HUES6 (cell line): ENCODE results near the gene SPATA2.

Source experiments
- H3K27ac ChIP-seq: 2 replicates; pipeline ENCODE4 v1.7.0; 2013; ENCODE audit warnings: low read depth, mild to moderate bottlenecking, low read length, inconsistent platforms
- H3K27me3 ChIP-seq: 2 replicates; pipeline ENCODE4 v1.6.1; 2013; ENCODE audit warnings: low read length; ENCODE audit not compliant: control insufficient read depth, insufficient read depth
- H3K36me3 ChIP-seq: 2 replicates; pipeline ENCODE4 v1.6.1; 2013; ENCODE audit warnings: low read length; ENCODE audit not compliant: control insufficient read depth, insufficient read depth
- H3K4me1 ChIP-seq: 2 replicates; pipeline ENCODE4 v1.6.1; 2013; ENCODE audit warnings: low read length; ENCODE audit not compliant: control insufficient read depth, insufficient read depth
- H3K4me3 ChIP-seq: 2 replicates; pipeline ENCODE4 v1.5.1; 2013; ENCODE audit warnings: low read depth, low read length
- H3K9ac ChIP-seq: one replicate; pipeline ENCODE4 v1.6.1; 2013; ENCODE audit warnings: mild to moderate bottlenecking, low read length
- H3K9me3 ChIP-seq: 2 replicates; pipeline ENCODE4 v1.6.1; 2013; ENCODE audit warnings: low read depth, low read length; ENCODE audit not compliant: control insufficient read depth, insufficient read depth

Gene SPATA2

DNA sequence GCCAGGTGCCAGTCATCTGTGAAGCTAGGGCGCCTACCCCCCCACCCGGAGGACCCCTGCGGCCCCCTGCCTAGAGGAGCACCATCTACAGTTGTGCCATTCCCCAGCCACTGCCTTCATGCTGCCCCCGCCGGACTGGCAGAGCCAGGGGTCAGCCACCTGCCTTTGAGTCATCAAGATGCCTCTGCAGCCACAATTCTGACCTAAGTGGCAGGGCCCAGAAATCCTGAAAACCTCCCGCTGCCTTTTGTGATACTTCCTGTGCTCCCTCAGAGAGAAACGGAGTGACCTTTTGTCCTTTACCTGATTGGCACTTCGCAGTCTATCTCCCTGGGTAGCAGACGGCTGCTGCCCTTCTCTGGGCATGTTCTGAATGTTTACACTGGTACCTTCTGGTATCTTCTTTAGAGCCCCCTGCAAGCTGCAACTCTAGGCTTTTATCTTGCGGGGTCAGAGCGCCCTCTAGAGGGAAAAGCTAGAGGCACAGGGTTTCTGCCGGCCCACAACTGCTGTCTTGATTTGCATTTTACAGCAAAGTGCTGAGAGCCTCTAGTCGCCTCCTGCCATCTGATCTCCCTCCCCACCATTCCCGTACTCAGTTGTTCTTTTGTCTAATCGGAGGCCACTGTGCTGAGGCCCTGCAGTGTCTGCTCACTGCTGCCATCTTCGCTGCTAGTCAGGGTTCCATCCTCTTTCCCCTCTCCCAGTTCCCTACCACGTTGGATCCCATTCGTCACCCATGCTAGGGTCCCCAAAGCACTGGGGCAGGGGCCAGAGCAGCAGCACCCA is 26.9 kb downstream of the SPATA2 start:
- Histone ChIP-seq H3K27ac (no peak overlapping the region), H3K4me3 (no peak overlapping the region), H3K27me3 (no peaks in the 10 kb centered on the region), H3K4me1 (peaks cover 40% of the 10 kb centered on the region), H3K9ac (no peak overlapping the region), H3K9me3 (no peaks in the 10 kb centered on the region), H3K36me3 (peaks cover 24% of the 10 kb centered on the region)

DNA sequence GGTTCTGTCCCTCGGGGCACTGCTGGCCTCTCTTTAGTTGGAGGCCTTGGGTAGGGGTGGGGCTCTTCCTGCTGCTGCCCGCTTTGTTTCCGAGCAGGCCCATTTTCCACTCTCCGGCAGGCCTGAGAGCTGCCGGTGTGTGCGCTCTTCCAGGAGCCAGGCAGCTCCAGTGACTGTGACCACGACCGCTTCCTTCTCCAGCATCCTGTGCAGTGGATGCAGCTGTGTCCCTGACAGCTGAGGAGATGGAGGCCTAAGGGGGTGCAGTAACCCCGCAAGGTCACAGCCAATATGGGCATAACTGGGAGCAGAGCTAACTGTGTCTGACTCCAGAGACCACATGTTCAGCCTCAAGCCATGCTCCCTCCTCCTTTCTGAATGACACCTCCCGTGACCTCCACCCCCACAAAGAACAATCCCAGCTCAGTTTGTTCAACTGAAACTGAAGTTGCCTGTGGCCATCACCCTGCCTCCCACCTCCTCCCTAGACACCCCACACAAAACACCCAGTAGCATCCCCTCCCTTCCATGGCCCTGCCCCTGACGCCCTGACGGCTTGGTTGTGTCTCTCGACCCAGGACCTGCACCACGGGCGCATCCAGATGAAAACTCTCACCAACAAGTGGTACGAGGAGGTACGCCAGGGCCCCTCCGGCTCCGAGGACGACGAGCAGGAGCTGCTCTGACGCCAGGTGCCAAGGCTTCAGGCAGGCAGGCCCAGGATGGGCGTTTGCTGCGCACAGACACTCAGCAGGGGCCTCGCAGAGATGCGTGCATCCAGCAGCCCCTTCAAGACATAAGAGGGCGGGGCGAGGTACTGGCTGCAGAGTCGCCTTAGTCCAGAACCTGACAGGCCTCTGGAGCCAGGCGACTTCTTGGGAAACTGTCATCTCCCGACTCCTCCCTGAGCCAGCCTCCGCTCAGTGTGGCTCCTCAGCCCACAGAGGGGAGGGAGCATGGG is 27.8 kb downstream of the SPATA2 start:
- Histone ChIP-seq H3K4me1 (peaks cover 36% of the 10 kb centered on the region), H3K27me3 (no peaks in the 10 kb centered on the region), H3K4me3 (no peak overlapping the region), H3K36me3 (peaks cover 30% of the 10 kb centered on the region), H3K9me3 (no peaks in the 10 kb centered on the region), H3K9ac (no peak overlapping the region), H3K27ac (no peak overlapping the region)

DNA sequence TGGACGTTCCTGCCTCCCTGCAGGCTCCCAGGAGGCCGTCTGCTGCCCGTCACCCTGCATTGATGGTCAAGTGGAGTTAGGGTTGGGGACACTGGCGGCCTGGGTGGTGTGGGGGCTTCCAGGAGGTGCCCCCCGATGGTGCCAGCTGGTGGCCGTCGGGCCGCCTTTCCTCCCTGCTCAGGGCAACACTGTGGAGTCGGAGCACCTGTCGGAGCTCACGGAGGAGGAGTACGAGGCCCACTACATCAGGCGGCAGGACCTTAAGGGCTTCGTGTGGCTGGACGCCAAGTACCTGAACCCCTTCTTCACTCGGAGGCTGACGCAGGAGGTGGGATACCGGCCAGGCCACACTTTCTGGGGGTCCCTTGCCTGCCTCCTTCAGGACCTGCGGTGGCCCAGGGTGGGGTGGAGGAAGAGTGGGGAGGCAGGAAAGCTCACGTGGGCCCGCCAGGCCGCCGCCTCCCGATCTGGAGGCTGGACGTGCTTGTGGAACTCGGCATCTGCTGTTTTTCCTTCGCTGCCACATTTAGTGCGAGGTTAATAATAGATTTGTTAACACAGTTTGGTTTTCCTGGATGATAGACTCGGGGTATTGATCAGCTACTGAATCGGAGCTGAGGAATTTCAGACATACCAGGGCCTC is 28.6 kb downstream of the SPATA2 start:
- H3K9me3 ChIP-seq = no peaks in the 10 kb centered on the region
- H3K27me3 ChIP-seq = no peaks in the 10 kb centered on the region
- no peak overlapping the region for H3K4me3 ChIP-seq
- no peak overlapping the region for H3K27ac ChIP-seq
- no peak overlapping the region for H3K9ac ChIP-seq
- H3K4me1 ChIP-seq = peaks cover 30% of the 10 kb centered on the region
- H3K36me3 ChIP-seq = peaks cover 32% of the 10 kb centered on the region

DNA sequence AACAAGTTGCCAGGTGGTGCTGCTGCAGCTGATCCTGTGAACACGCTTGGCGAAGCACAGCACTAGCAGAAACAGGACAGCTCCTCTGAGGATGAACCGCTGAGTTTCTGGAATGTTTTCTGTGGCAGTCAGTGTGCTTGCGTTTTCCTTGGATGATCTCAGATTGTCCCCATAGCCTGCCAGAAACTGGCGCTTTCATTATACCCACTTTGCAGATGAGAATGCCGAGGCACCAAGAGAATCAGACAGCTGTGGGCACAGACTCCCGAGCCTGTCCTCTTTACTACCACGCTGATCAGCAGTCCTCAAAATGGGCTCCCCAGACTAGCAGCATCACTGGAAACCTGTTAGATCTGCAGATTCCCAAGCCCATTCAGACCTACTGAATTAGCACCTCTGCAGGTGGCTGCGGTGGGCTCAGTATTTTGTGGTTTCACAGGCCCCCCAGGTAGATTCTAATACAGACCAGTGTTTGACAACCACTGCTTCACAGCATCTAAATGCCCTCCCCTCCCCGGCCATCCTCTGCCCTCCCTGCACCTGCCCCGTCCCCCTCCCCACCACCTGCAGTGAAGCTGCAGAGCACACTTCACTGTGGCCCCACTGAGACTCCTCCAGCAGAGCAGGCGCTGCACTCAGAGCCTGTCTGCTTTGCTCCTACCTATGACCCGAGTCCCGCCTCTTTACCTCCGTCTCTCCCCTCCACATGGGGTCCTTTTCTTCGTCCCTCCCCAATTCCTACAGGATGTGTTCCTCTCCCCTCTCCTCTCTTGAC is 29.6 kb downstream of the SPATA2 start:
- H3K4me3 ChIP-seq = no peak overlapping the region
- H3K36me3 ChIP-seq = peaks cover 34% of the 10 kb centered on the region
- no peak overlapping the region for H3K9ac ChIP-seq
- H3K9me3 ChIP-seq = no peaks in the 10 kb centered on the region
- H3K27me3 ChIP-seq = no peaks in the 10 kb centered on the region
- H3K27ac ChIP-seq = no peak overlapping the region
- peaks cover 21% of the 10 kb centered on the region for H3K4me1 ChIP-seq

DNA sequence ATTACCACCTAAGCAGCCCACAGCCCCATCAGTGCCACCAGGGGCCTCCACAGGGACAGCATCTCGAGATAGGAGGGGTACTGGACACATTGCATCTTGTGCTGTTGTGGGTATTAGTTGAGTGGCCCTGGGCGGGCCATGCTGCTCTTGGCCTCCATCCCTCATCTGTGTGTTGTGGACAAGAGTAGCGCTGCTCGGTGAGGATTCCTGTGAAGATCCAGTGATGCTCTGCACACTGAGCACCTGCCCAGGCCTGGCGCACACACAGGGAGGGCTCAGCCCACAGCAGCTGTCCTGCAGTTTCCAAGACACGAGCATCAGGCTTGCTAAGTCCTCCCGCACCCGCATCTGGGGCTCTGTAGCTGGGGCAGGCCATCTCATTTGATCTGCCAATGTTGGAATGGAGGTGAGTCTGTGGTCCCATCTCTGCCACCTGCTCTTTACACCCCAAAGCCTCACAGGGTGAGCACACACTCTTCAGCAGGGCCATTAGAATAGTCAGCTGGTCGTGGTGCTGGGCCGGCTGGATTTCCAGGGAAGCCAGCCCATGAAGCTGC is 32.0 kb downstream of the SPATA2 start:
- Histone ChIP-seq H3K4me3 (no peak overlapping the region), H3K27me3 (no peaks in the 10 kb centered on the region), H3K9ac (no peak overlapping the region), H3K9me3 (no peaks in the 10 kb centered on the region), H3K4me1 (peaks cover 8% of the 10 kb centered on the region), H3K36me3 (peaks cover 39% of the 10 kb centered on the region), H3K27ac (no peak overlapping the region)

DNA sequence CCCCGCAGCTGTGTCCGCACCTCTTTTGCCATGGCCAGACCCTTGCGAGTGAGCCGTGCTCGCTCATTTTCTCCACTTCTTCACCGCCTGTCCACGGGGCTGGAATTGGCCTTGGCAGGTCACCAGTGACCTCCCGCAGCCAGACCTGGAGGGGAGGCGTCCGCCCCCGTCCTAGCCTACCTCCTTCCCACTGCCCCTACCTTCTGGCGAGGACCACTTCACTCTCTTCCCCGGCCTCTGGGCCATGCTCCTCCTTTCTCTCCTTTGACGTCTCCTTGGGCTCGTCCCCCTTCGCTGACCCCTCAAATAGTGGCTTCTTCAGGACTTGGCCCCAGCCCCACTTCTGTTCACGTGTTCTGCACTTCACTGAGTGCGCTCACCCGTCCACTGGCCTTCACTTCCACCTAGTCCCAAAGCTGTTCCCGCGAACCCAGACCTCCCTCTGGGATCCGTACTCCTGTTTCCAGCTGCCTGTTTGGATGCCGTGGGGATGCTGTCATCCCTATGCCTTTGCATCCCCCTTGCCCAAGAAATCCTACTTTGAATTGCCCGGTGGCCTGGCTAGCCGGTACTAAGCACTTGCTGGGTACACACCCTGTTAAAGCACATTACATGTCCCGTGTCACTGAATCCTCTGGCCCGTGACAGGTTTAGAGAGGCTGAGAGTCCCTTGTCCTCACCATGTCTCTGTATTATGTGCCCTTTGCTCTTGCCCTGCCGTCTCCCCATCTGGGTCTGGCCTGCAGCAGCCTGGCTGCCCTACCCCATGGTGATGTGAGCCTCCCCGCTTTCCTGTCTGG is 33.0 kb downstream of the SPATA2 start:
- no peaks in the 10 kb centered on the region for H3K9me3 ChIP-seq
- no peak overlapping the region for H3K9ac ChIP-seq
- peaks cover 33% of the 10 kb centered on the region for H3K36me3 ChIP-seq
- H3K27ac ChIP-seq = no peak overlapping the region
- H3K4me3 ChIP-seq = no peak overlapping the region
- H3K27me3 ChIP-seq = no peaks in the 10 kb centered on the region
- H3K4me1 ChIP-seq = peaks cover 2% of the 10 kb centered on the region; the same call in 1 of the 2 replicates

DNA sequence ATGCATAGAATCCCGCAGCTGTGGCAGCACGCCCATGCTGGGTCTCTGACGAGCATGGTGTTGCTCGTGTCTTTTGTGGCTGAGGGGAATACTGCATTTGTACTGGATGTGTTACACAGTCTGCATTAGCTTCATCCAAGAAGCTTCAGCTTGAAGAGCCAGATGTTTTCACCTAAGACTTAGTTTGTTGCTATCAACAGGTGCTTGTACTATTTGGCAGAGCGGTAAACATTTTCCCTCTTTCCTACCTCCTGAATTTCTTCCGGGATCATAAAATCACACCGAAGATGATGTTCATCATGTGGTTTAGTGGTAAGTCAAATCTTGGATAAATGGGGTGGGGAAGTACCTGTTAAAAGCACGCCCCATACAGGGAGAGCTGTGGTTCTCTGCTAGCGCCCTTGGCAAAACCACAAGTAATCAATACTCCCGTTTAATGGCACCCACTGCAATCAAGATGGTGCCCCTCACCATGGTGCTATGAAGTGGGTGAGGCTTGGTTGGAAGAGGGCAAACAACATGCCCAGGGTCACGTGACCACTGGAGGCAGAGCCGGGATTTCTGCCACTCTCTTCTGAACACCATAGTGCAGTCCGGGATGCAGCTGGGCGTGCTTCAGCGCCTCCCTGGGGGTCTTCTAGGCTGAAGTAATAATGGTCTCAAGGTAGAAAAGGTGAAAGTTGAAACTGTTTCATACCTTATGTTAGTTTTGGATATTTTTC is 34.4 kb downstream of the SPATA2 start:
- H3K9ac ChIP-seq = no peak overlapping the region
- H3K4me1 ChIP-seq = no peaks in the 10 kb centered on the region
- peaks cover 35% of the 10 kb centered on the region for H3K36me3 ChIP-seq
- H3K27ac ChIP-seq = no peak overlapping the region
- no peaks in the 10 kb centered on the region for H3K9me3 ChIP-seq
- H3K27me3 ChIP-seq = no peaks in the 10 kb centered on the region
- H3K4me3 ChIP-seq = no peak overlapping the region

DNA sequence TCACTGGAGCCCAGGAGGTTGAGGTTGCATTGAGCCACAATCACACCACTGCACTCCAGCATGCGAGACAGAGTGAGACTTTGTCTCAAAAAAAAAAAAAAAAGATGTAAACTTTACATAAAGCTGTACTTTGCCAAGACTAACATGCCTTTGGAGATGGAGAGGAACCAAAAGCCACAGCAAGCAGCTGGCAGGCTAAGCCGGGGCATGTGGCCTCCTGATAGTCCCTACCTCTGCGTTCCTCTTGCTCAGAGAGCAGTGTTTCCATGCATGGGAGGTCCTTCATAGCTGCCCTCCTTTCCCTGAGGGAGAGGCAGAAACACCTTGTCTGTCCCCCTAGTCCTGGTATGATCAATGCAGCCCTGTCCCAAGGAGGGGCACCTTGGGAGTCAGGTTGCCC is 35.2 kb downstream of the SPATA2 start:
- no peaks in the 10 kb centered on the region for H3K4me1 ChIP-seq
- peaks cover 32% of the 10 kb centered on the region for H3K36me3 ChIP-seq
- no peak overlapping the region for H3K4me3 ChIP-seq
- H3K9ac ChIP-seq = no peak overlapping the region
- H3K27ac ChIP-seq = no peak overlapping the region
- H3K27me3 ChIP-seq = no peaks in the 10 kb centered on the region
- H3K9me3 ChIP-seq = no peaks in the 10 kb centered on the region

DNA sequence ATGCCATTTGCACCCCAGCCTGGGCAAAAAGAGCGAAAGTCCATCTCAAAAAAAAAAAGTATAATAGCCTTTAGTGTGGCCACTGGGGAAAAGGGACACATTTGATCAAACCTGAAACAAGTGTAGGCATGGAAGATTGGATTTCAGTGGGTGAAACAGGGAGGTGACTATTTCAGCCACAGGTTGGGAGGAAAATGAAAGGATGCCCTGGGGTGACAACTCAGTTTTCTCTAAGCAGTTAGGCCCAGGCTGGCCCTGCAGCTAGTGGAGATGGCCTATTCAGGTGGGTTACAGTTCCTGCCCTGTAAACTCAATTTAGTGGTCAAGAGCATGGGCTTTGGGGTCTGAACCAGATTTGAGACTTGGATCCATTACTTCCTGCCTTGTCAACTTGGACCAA is 36.4 kb downstream of the SPATA2 start:
- Histone ChIP-seq H3K9ac (no peak overlapping the region), H3K27me3 (no peaks in the 10 kb centered on the region), H3K27ac (no peak overlapping the region), H3K4me3 (no peak overlapping the region), H3K9me3 (no peaks in the 10 kb centered on the region), H3K4me1 (no peaks in the 10 kb centered on the region), H3K36me3 (peaks cover 26% of the 10 kb centered on the region)
